Transverse colon (tissue), 4 donors: ENCODE measurements around the gene OMD.

Experiments used
- EP300 ChIP-seq: sonication (generic); formaldehyde crosslinking; IDR thresholded peaks from one replicate; pipeline ENCODE4 v1.6.1; 2017; ENCODE audit warnings: antibody characterized with exemption, low read depth
- POLR2A ChIP-seq: fragments of 450-650 bp; IDR thresholded peaks from one replicate; pipeline ENCODE4 v1.6.1; 2016; ENCODE audit warnings: antibody characterized with exemption, mild to moderate bottlenecking, moderate library complexity
- POLR2AphosphoS5 ChIP-seq, 3 donors: sonication (generic); formaldehyde crosslinking; IDR thresholded peaks; one replicate each; pipeline ENCODE4 v1.6.1; 2016; ENCODE audit warnings: antibody characterized with exemption in 3 of 3
- TF ChIP-seq, protein P1 (sequence below), 5 experiments: fragments of 200-600 bp in 3 of 5; fragments of 450-650 bp in 2 of 5; sonication (generic) in 3 of 5; IDR thresholded peaks; 1 replicate in 2 of 5; 2 replicates in 3 of 5; pipeline ENCODE4 v1.5.1; 2016 to 2017; ENCODE audit warnings: antibody characterized with exemption in 5 of 5, inconsistent platforms in 3 of 5, mild to moderate bottlenecking in 2 of 5, moderate library complexity in 1 of 5

DNA sequence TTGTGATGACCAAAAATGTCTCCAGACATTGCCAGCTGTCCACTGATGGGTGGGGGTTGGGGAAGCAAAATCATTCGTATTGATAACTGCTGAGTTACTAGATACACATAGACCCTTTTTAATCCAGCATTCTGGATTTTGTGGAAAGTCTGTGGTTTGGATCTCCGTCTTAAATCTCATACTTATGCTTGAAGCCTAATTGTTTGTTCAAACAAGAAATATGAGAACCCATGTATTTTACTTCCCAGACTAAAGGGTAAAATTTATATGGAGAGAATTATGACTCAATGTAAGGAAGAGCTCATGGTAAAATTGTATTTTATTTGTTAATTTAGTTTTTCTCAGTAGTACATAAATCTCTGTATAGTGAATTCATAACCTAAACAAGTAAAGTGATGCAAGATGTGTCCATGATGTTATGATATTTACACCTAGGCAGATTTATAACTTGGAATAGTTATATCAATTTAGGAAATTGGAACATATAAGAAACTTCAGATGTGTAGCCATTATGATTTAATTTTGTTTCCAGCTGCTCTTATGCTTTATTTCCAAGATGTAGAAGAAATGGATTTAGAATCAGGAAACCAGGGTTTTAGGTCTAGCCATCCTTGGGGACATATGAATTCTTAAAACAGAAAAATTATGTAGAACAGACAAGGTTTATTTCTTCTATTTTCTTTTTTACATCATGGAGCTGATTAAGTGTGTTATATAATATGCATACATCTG, 15.4 kb downstream of the OMD start:
- TF ChIP-seq, protein P1, sequence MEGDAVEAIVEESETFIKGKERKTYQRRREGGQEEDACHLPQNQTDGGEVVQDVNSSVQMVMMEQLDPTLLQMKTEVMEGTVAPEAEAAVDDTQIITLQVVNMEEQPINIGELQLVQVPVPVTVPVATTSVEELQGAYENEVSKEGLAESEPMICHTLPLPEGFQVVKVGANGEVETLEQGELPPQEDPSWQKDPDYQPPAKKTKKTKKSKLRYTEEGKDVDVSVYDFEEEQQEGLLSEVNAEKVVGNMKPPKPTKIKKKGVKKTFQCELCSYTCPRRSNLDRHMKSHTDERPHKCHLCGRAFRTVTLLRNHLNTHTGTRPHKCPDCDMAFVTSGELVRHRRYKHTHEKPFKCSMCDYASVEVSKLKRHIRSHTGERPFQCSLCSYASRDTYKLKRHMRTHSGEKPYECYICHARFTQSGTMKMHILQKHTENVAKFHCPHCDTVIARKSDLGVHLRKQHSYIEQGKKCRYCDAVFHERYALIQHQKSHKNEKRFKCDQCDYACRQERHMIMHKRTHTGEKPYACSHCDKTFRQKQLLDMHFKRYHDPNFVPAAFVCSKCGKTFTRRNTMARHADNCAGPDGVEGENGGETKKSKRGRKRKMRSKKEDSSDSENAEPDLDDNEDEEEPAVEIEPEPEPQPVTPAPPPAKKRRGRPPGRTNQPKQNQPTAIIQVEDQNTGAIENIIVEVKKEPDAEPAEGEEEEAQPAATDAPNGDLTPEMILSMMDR (IDR thresholded peaks at IDR 0.05) = no peak
- TF ChIP-seq EP300 (no peak), POLR2AphosphoS5 (IDR thresholded peaks at IDR 0.05) (no peak), POLR2A (no peak)
